Measurements from ENCODE around the gene LGR4. TPM values are rescaled to one million over a fixed set of nuclear protein-coding genes. Genes with fewer than 3 reads are reported as not detected.
"Not testable (repeated sequence)": the region's sequence is repeated elsewhere in the genome, so short reads cannot be mapped to it uniquely, and the experiment has no call there.

The LGR4 gene
- total and polyA plus RNA-seq, 2 of the 4 experiments (the other 2 are of a cell fraction): 2.9 to 6.8 TPM

DNA sequence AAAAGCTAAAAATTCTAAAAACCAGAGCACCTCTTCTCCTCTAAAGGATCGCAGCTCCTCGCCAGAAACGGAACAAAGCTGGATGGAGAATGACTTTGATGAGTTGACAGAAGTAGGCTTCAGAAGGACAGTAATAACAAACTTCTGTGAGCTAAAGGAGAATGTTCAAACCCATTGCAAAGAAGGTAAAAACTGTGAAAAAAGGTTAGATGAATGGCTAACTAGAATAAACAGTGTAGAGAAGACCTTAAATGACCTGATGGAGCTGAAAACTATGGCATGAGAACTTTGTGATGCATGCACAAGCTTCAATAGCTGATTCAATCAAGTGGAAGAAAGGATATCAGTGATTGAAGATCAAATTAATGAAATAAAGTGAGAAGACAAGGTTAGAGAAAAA is 150.4 kb downstream of the LGR4 start:
- dilution Hi-C loops (cut with HindIII; ENCODE audit: low sequenced_read_pairs, unreplicated experiment); DNase-seq; in situ Hi-C loops (cut with MboI; ENCODE audit: low sequenced_read_pairs); H3K9me3 ChIP-seq (ENCODE audit: control insufficient read depth, insufficient read depth, low read length); H3K4me2 ChIP-seq (ENCODE audit: low read depth, low read length); CTCF ChIA-PET; ATAC-seq (ENCODE audit: low read depth); H3K79me1 ChIP-seq (ENCODE audit: low read depth in 1 of 2, low read length in 2 of 2); H2BK15ac ChIP-seq (ENCODE audit: low read depth, low read length); H4K8ac ChIP-seq (ENCODE audit: low read depth in 2 of 2, low read length in 2 of 2); H3K4me1 ChIP-seq (ENCODE audit: control insufficient read depth, insufficient read depth, low read length); H2BK120ac ChIP-seq (ENCODE audit: low read depth, low read length); H4K91ac ChIP-seq (ENCODE audit: insufficient read depth, low read depth, low read length); H3K36me3 ChIP-seq (ENCODE audit: control insufficient read depth, insufficient read depth, low read length); H2BK20ac ChIP-seq (ENCODE audit: low read depth, low read length); H3K9ac ChIP-seq (ENCODE audit: low read depth, low read length); H3K18ac ChIP-seq (ENCODE audit: low read depth, low read length); intact Hi-C loops (cut with micrococcal nuclease); H3K9me1 ChIP-seq (ENCODE audit: insufficient read depth, low read length); H3K14ac ChIP-seq (replicated peaks; ENCODE audit: low read depth, low read length); H2BK5ac ChIP-seq (ENCODE audit: low read depth, low read length, poor library complexity, severe bottlenecking); POLR2A ChIA-PET (ENCODE audit: unreplicated experiment); H2AFZ ChIP-seq (replicated peaks; ENCODE audit: low read length, poor library complexity); H3K56ac ChIP-seq (ENCODE audit: extremely low read depth, insufficient read depth, low read length); H2AK9ac ChIP-seq (replicated peaks; ENCODE audit: low read depth, low read length, poor library complexity); H4K5ac ChIP-seq (ENCODE audit: low read depth, low read length); BruUV-seq (replicated peaks); H3K27ac ChIP-seq (ENCODE audit: insufficient read depth, low read length); H3K23ac ChIP-seq (ENCODE audit: low read depth, low read length); H4K20me1 ChIP-seq (ENCODE audit: insufficient read depth, low read length); H3K27me3 ChIP-seq (ENCODE audit: control insufficient read depth, insufficient read depth, low read length); H2AK5ac ChIP-seq (ENCODE audit: low read depth, low read length); H3K4me3 ChIP-seq (ENCODE audit: insufficient read depth, low read depth, low read length); H3K4ac ChIP-seq (ENCODE audit: low read depth, low read length): not testable (repeated sequence)
- no CpG with 5 or more reads among the region's 3 CpGs for whole genome bisulfite sequencing, 2 experiments (ENCODE audit: extremely low coverage in 2 of 2, insufficient read length in 1 of 2)

DNA sequence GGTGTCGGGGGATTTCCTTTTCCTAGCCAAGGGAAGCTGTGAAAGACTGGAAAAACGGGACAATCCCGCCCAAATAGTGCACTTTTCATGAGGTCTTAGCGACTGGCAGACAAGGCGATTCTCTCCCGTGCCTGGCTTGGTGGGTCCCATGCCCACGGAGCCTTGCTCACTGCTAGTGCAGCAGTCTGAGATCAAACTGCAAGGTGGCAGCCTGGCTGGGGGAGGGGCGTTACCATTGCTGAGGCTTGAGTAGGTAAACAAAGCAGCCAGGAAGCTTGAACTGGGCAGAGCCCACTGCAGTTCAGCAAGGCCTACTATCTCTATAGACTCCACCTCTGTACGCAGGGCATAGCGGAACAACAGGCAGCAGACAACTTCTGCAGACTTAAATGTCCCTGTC is 151.2 kb downstream of the LGR4 start:
- H3K36me3 ChIP-seq (ENCODE audit: control insufficient read depth, insufficient read depth, low read length); H3K4me1 ChIP-seq (ENCODE audit: control insufficient read depth, insufficient read depth, low read length); H2AK5ac ChIP-seq (ENCODE audit: low read depth, low read length); BruUV-seq (replicated peaks); H3K4me3 ChIP-seq (ENCODE audit: insufficient read depth, low read depth, low read length); DNase-seq; H2AK9ac ChIP-seq (replicated peaks; ENCODE audit: low read depth, low read length, poor library complexity); H3K27ac ChIP-seq (ENCODE audit: insufficient read depth, low read length); H3K27me3 ChIP-seq (ENCODE audit: control insufficient read depth, insufficient read depth, low read length); POLR2A ChIA-PET (ENCODE audit: unreplicated experiment); H3K9me1 ChIP-seq (ENCODE audit: insufficient read depth, low read length); H3K9ac ChIP-seq (ENCODE audit: low read depth, low read length); H2BK5ac ChIP-seq (ENCODE audit: low read depth, low read length, poor library complexity, severe bottlenecking); H2AFZ ChIP-seq (replicated peaks; ENCODE audit: low read length, poor library complexity); H4K8ac ChIP-seq (ENCODE audit: low read depth in 2 of 2, low read length in 2 of 2); H3K18ac ChIP-seq (ENCODE audit: low read depth, low read length); H2BK120ac ChIP-seq (ENCODE audit: low read depth, low read length); in situ Hi-C loops (cut with MboI; ENCODE audit: low sequenced_read_pairs); H3K4ac ChIP-seq (ENCODE audit: low read depth, low read length); H3K4me2 ChIP-seq (ENCODE audit: low read depth, low read length); H3K79me1 ChIP-seq (ENCODE audit: low read depth in 1 of 2, low read length in 2 of 2); H3K23ac ChIP-seq (ENCODE audit: low read depth, low read length); H4K91ac ChIP-seq (ENCODE audit: insufficient read depth, low read depth, low read length); H2BK20ac ChIP-seq (ENCODE audit: low read depth, low read length); ATAC-seq (ENCODE audit: low read depth); H4K20me1 ChIP-seq (ENCODE audit: insufficient read depth, low read length); H2BK15ac ChIP-seq (ENCODE audit: low read depth, low read length); H4K5ac ChIP-seq (ENCODE audit: low read depth, low read length); H3K56ac ChIP-seq (ENCODE audit: extremely low read depth, insufficient read depth, low read length); dilution Hi-C loops (cut with HindIII; ENCODE audit: low sequenced_read_pairs, unreplicated experiment); intact Hi-C loops (cut with micrococcal nuclease); H3K9me3 ChIP-seq (ENCODE audit: control insufficient read depth, insufficient read depth, low read length); H3K14ac ChIP-seq (replicated peaks; ENCODE audit: low read depth, low read length): not testable (repeated sequence)
- CTCF ChIA-PET: interaction anchor here (0.6 kb wide), 1 partner anchor 90 kb away, joined by 3 read pairs; no protein-coding TSS in a partner anchor
- 91% methylated on average over 7 of the region's 10 CpGs; no CpG with 5 or more reads in 1 of the 2 experiments for WGBS, 2 experiments (ENCODE audit: extremely low coverage in 2 of 2, insufficient read length in 1 of 2)

Data from IMR-90 (cell line).